ENCODE data around the gene C1orf185. TPM values are rescaled to one million over a fixed set of nuclear protein-coding genes. Genes with fewer than 3 reads are reported as not detected.

Gene C1orf185
- total RNA-seq, 1 donor: not detected

DNA sequence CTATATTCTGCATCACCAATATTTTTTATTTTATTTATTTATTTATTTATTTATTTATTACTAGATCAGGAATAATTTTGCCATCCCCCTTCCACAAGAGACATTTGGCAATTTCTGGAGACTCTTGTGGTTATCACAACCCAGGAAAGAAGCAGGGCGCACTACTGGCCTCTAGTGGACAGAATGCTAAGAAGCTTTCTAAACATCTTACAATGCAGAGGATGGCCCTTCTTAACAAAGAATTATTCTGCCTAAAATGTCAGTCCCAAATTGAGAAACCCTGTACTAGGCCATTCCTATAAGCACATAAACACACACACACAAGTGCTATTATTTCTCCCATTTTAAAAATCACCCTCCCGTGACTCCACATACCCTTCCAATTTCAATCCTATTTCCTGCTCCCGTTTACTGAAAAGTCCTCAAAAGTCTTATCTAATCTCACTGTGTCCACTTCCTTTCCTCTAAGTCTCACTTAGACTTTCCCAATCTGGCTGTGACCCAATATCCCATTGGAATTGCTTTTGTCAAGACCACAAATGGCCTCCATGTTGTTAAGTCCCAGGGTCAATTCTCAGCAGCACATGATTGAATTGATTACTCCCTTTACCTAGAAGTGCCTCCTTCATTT, 90.3 kb downstream of the C1orf185 start:
- TF ChIP-seq, protein P1, sequence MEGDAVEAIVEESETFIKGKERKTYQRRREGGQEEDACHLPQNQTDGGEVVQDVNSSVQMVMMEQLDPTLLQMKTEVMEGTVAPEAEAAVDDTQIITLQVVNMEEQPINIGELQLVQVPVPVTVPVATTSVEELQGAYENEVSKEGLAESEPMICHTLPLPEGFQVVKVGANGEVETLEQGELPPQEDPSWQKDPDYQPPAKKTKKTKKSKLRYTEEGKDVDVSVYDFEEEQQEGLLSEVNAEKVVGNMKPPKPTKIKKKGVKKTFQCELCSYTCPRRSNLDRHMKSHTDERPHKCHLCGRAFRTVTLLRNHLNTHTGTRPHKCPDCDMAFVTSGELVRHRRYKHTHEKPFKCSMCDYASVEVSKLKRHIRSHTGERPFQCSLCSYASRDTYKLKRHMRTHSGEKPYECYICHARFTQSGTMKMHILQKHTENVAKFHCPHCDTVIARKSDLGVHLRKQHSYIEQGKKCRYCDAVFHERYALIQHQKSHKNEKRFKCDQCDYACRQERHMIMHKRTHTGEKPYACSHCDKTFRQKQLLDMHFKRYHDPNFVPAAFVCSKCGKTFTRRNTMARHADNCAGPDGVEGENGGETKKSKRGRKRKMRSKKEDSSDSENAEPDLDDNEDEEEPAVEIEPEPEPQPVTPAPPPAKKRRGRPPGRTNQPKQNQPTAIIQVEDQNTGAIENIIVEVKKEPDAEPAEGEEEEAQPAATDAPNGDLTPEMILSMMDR (IDR thresholded peaks at IDR 0.05; ENCODE audit: insufficient read depth, low read length): peak; percentile 91

DNA sequence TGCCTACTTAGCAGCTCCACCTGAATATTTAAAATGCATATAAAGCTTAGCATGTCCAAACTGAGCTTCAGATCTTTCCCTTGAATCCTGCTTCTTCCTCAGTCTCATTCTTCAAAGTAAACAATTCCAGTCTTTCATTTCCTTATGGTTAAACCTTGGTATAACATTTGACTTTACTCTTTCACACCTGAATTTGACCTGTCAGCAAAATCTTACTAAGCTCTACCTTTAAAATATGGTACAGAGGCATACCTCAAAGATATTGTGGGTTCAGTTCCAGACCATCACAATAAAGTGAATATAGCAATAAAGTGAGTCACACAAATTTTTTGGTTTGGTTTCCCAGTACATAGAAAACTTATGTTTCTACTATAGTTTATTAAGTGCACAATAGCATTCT, 91.5 kb downstream of the C1orf185 start:
- no peak overlapping the region for H3K4me3 ChIP-seq (ENCODE audit: low read depth, low read length)
- TF ChIP-seq, protein P1 (IDR thresholded peaks at IDR 0.05; ENCODE audit: insufficient read depth, low read length): no peak
- DNase-seq (ENCODE audit: low read depth): no peak

More for the DNA sequence above, 90.3 kb downstream of the C1orf185 start:
- no peak overlapping the region for H3K4me3 ChIP-seq (ENCODE audit: low read depth, low read length)
- peak; percentile 93 for DNase-seq (ENCODE audit: low read depth)

Small RNAs within 50 kb of the gene (small RNA-seq; reads per million reads assigned to genes)
- gene MIR4421 (not detected), gene MIR6500 (not detected), gene RF00019 (not detected)

Other genes with a start within 250 kb of the C1orf185 start
- gene FAF1, start 142.0 kb upstream of the C1orf185 start, total RNA-seq (ENCODE audit: low replicate concordance): 93.8 and 100 TPM in 2 replicates
- 15.3 and 34.1 TPM in 2 replicates for gene CDKN2C, start 132.0 kb upstream of the C1orf185 start, total RNA-seq (ENCODE audit: low replicate concordance)
- gene RNF11, start 134.0 kb downstream of the C1orf185 start, total RNA-seq (ENCODE audit: low replicate concordance): 78.1 and 112 TPM in 2 replicates
- 0.25 and 2.0 TPM in 2 replicates for gene TTC39A, start 228.3 kb downstream of the C1orf185 start, total RNA-seq (ENCODE audit: low replicate concordance)